Measurements from ENCODE around the gene SLC36A2.

DNA sequence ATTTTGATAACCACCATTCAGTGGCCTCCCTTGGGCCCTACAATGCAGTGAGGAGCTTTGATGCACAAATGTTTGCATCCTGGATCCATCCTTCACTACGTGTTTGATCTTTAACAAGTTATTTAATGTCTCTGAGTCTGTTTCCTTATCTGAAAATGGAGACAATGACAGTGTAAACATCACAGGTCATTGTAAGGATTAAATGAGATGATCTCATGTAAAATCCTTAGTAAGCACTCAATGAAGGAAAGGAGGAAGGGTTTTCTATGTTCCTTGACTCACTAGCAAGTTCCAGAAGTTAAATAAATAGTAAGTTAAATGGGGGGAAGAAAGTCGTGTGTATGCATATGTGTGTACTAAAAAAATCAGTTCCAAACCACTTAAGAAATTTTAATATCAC is 34.0 kb downstream of the SLC36A2 start:
- TF ChIP-seq, protein P1, sequence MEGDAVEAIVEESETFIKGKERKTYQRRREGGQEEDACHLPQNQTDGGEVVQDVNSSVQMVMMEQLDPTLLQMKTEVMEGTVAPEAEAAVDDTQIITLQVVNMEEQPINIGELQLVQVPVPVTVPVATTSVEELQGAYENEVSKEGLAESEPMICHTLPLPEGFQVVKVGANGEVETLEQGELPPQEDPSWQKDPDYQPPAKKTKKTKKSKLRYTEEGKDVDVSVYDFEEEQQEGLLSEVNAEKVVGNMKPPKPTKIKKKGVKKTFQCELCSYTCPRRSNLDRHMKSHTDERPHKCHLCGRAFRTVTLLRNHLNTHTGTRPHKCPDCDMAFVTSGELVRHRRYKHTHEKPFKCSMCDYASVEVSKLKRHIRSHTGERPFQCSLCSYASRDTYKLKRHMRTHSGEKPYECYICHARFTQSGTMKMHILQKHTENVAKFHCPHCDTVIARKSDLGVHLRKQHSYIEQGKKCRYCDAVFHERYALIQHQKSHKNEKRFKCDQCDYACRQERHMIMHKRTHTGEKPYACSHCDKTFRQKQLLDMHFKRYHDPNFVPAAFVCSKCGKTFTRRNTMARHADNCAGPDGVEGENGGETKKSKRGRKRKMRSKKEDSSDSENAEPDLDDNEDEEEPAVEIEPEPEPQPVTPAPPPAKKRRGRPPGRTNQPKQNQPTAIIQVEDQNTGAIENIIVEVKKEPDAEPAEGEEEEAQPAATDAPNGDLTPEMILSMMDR (IDR thresholded peaks at IDR 0.05) = no peak
- no peak for TF ChIP-seq POLR2A (IDR thresholded peaks at IDR 0.05)

Data from right lobe of liver (tissue), 4 donors.